Measurements from ENCODE around the gene HOXC9. TPM values are rescaled to one million over a fixed set of nuclear protein-coding genes. Genes with fewer than 3 reads are reported as not detected.

Gene HOXC9
- polyA plus RNA-seq, 1 of the 3 experiments (the other 2 are of a cell fraction): 1.9 TPM

- H3K36me3 ChIP-seq (replicated peaks in 1 of 2; ENCODE audit: control insufficient read depth in 1 of 2, insufficient read depth in 2 of 2, low read length in 1 of 2): no peaks in the 10 kb centered on the region
- ChIA-PET POLR2A (no interaction called here), CTCF (interaction anchor here (0.9 to 1.9 kb wide), 6 partner anchors 8 to 255 kb away, joined by 3 to 11 read pairs (median 3); partner anchors contain the start of gene HOXC10)
- H3K9me2 ChIP-seq: no peaks in the 10 kb centered on the region
- H3K9ac ChIP-seq: no peak overlapping the region
- no peaks in the 10 kb centered on the region for H3F3A ChIP-seq (replicated peaks; ENCODE audit: insufficient read depth)
- H3K27ac ChIP-seq (ENCODE audit: low read depth in 2 of 2, low read length in 1 of 2): no peak overlapping the region
- H3K9me3 ChIP-seq: no peaks in the 10 kb centered on the region
- H3K4me2 ChIP-seq: no peak overlapping the region
- no peaks in the 10 kb centered on the region; a peak in 1 of 4 replicates for H3K4me1 ChIP-seq (ENCODE audit: control insufficient read depth in 1 of 2, insufficient read depth in 2 of 2, low read depth in 1 of 2, low read length in 1 of 2)
- no peak for TF ChIP-seq RCOR1 (IDR thresholded peaks at IDR 0.05; ENCODE audit: low read length)
- peak; percentile 87; the same call in 1 of the 2 replicates for TF ChIP-seq EZH2phosphoT487 (IDR thresholded peaks at IDR 0.05; ENCODE audit: borderline replicate concordance, low read depth)
- TF ChIP-seq CTCF (IDR thresholded peaks at IDR 0.05): no peak
- TF ChIP-seq PBX3 (IDR thresholded peaks at IDR 0.05): no peak
- H3K79me2 ChIP-seq (ENCODE audit: insufficient read depth): no peaks in the 10 kb centered on the region
- WGBS (ENCODE audit: low lambda C conversion rate): 21% methylated on average over 20 of the region's 39 CpGs
- DNase-seq: no peak
- no peak overlapping the region for H2AFZ ChIP-seq (ENCODE audit: low read depth)
- H3K4me3 ChIP-seq (ENCODE audit: low read depth in 2 of 2, low read length in 1 of 2): no peak overlapping the region
- H4K20me1 ChIP-seq (ENCODE audit: insufficient read depth): peaks cover 8% of the 10 kb centered on the region; the same call in 1 of the 2 replicates
- peaks cover 98% of the 10 kb centered on the region for H3K27me3 ChIP-seq (ENCODE audit: insufficient read depth)
These were observed 39.6 kb upstream of the HOXC9 start for GRCh38 chr12:53960187-53961024.

GRCh38 chr12:53961025-53961761 lies 38.8 kb upstream of the HOXC9 start:
- H3K4me1 ChIP-seq (ENCODE audit: control insufficient read depth in 1 of 2, insufficient read depth in 2 of 2, low read depth in 1 of 2, low read length in 1 of 2): no peaks in the 10 kb centered on the region; a peak in 1 of 4 replicates
- peaks cover 98% of the 10 kb centered on the region for H3K27me3 ChIP-seq (ENCODE audit: insufficient read depth)
- H2AFZ ChIP-seq (ENCODE audit: low read depth): no peak overlapping the region
- no peak overlapping the region for H3K4me2 ChIP-seq
- H3K9me3 ChIP-seq: no peaks in the 10 kb centered on the region
- DNase-seq: peak; percentile 80
- ChIA-PET CTCF (interaction anchor here (0.6 to 1.9 kb wide), 11 partner anchors 9 to 253 kb away, joined by 3 to 11 read pairs (median 3); partner anchors contain the start of genes HOXC10 and HOXC13), POLR2A (interaction anchor here (1.2 kb wide), 1 partner anchor 9 kb away, joined by 3 read pairs; no protein-coding TSS in a partner anchor)
- 14% methylated on average over 35 of the region's 72 CpGs for WGBS (ENCODE audit: low lambda C conversion rate)
- no peaks in the 10 kb centered on the region for H3K36me3 ChIP-seq (replicated peaks in 1 of 2; ENCODE audit: control insufficient read depth in 1 of 2, insufficient read depth in 2 of 2, low read length in 1 of 2)
- H4K20me1 ChIP-seq (ENCODE audit: insufficient read depth): peaks cover 12% of the 10 kb centered on the region; the same call in 1 of the 2 replicates
- H3K4me3 ChIP-seq (ENCODE audit: low read depth in 2 of 2, low read length in 1 of 2): no peak overlapping the region
- TF ChIP-seq SMC3 (IDR thresholded peaks at IDR 0.05; ENCODE audit: low read depth, low read length) (no peak), ELF1 (IDR thresholded peaks at IDR 0.05) (no peak), GABPA (IDR thresholded peaks at IDR 0.05; ENCODE audit: low read depth) (no peak), JUND (IDR thresholded peaks at IDR 0.05) (no peak), CTCF (IDR thresholded peaks at IDR 0.05) (peak; percentile 18; the same call in 1 of the 2 replicates), TEAD4 (IDR thresholded peaks at IDR 0.05; ENCODE audit: borderline replicate concordance, insufficient read depth) (no peak)
- H3K27ac ChIP-seq (ENCODE audit: low read depth in 2 of 2, low read length in 1 of 2): no peak overlapping the region
- no peaks in the 10 kb centered on the region for H3K79me2 ChIP-seq (ENCODE audit: insufficient read depth)
- no peak overlapping the region for H3K9ac ChIP-seq
- H3F3A ChIP-seq (replicated peaks; ENCODE audit: insufficient read depth): no peaks in the 10 kb centered on the region
- no peaks in the 10 kb centered on the region for H3K9me2 ChIP-seq

Measured in SK-N-SH (cell line).